HepG2 (cell line): Measurements from ENCODE around the gene NEK7. TPM values are rescaled to one million over a fixed set of nuclear protein-coding genes. Genes with fewer than 3 reads are reported as not detected.
"Not testable (repeated sequence)": the region's sequence is repeated elsewhere in the genome, so short reads cannot be mapped to it uniquely, and the experiment has no call there.

Experiments used
- ATAC-seq: fragments of 200-7000 bp; cut with Tn5 transposase; 3 replicates; pipeline ENCODE4 v1.9.1; 2020; ENCODE audit warnings: mild to moderate bottlenecking, moderate library complexity
- BruUV-seq: library from RNA; stranded (reverse); fragments of 400-500 nt; replicated peaks from 2 replicates; lab custom pipeline; 2021; lab: Mats Ljungman, UMichigan
- CTCF ChIA-PET: fragments of 300-600 bp; formaldehyde crosslinking; extraction: SDS; loops from one replicate; lab custom pipeline; 2021; ENCODE audit warnings: low total read pairs, inconsistent platforms, low intra/inter-chr PET ratio; lab: Yijun Ruan, JAX
- POLR2A ChIA-PET: fragments of 350-600 bp; sonication (Branson Sonifier 250); formaldehyde crosslinking; loops from one replicate; lab custom pipeline; 2020; ENCODE audit warnings: antibody characterized with exemption, inconsistent platforms; lab: Yijun Ruan, JAX
- DNase-seq: peaks from one replicate; pipeline ENCODE4 v3.0.0-alpha.2; 2015; ENCODE audit warnings: low spot score
- FAIRE-seq: peaks from 3 replicates; lab custom pipeline; 2011; peaks lifted over from hg19 to GRCh38; lab: Jason Lieb, UNC
- H2AFZ ChIP-seq: one replicate; pipeline ENCODE4 v1.6.1; 2011; ENCODE audit warnings: low read length, inconsistent platforms
- H3K27ac ChIP-seq: fragments of 300-600 bp; 3 replicates; pipeline ENCODE4 v1.8.0; 2011; ENCODE audit warnings: mixed run types, mild to moderate bottlenecking, mixed read lengths, low read length, inconsistent platforms; ENCODE audit not compliant: insufficient read depth; ENCODE audit errors: extremely low read length
- H3K27me3 ChIP-seq, 2 experiments: fragments of 200-600 bp in 1 of 2; 2 replicates in 1 of 2; 3 replicates in 1 of 2; pipeline versions ENCODE4 v1.6.0 to v1.8.0; 2011; ENCODE audit warnings: low read length in 2 of 2, mild to moderate bottlenecking in 2 of 2, moderate library complexity in 2 of 2, inconsistent platforms in 1 of 2; ENCODE audit not compliant: insufficient read depth in 2 of 2, control insufficient read depth in 1 of 2
- H3K36me3 ChIP-seq, 2 experiments: fragments of 200-600 bp in 1 of 2; replicated peaks in 1 of 2; 2 replicates in 1 of 2; 3 replicates in 1 of 2; pipeline versions ENCODE4 v1.5.1 to v1.8.0; 2011; ENCODE audit warnings: low read length in 2 of 2, inconsistent platforms in 1 of 2; ENCODE audit not compliant: insufficient read depth in 2 of 2, control insufficient read depth in 1 of 2
- H3K4me1 ChIP-seq: 2 replicates; pipeline ENCODE4 v1.5.1; 2012; ENCODE audit warnings: low read length, inconsistent platforms; ENCODE audit not compliant: insufficient read depth
- H3K4me2 ChIP-seq: 2 replicates; pipeline ENCODE4 v1.6.0; 2011; ENCODE audit warnings: low read depth, low read length, inconsistent platforms
- H3K4me3 ChIP-seq, 3 experiments: fragments of 200-600 bp in 1 of 3; sonication (generic), shearing (Covaris generic) in 1 of 3; replicated peaks in 1 of 3; 2 replicates each; pipeline ENCODE4 v1.5.1; 2011 to 2016; ENCODE audit warnings: low read length in 3 of 3, inconsistent platforms in 2 of 3, low read depth in 2 of 3, mild to moderate bottlenecking in 2 of 3, control low read depth in 1 of 3, mixed read lengths in 1 of 3; ENCODE audit not compliant: insufficient read depth in 1 of 3
- H3K79me2 ChIP-seq: one replicate; pipeline ENCODE4 v1.6.1; 2011; ENCODE audit warnings: low read length, inconsistent platforms; ENCODE audit not compliant: insufficient read depth
- H3K9ac ChIP-seq: 2 replicates; pipeline ENCODE4 v1.6.0; 2011; ENCODE audit warnings: mild to moderate bottlenecking, low read depth, low read length, inconsistent platforms; ENCODE audit not compliant: insufficient read depth
- H3K9me3 ChIP-seq: 2 replicates; pipeline ENCODE4 v1.5.1; 2012; ENCODE audit warnings: mild to moderate bottlenecking, low read length
- H4K20me1 ChIP-seq: 2 replicates; pipeline ENCODE4 v1.6.0; 2011; ENCODE audit warnings: inconsistent platforms, mild to moderate bottlenecking, low read length, moderate library complexity; ENCODE audit not compliant: insufficient read depth
- AGO2 ChIP-seq: fragments of 200-400 bp; formaldehyde crosslinking; optimal IDR thresholded peaks from 2 replicates; pipeline ENCODE3; 2017; ENCODE audit warnings: mild to moderate bottlenecking, low read depth, low read length, moderate library complexity
- ATF3 ChIP-seq: sonication (generic); formaldehyde crosslinking; IDR thresholded peaks from 2 replicates; pipeline ENCODE4 v1.4.0; 2020; ENCODE audit warnings: missing genetic modification reagents
- GMEB1 ChIP-seq: sonication (generic); formaldehyde crosslinking; IDR thresholded peaks from 2 replicates; pipeline ENCODE4 v1.5.1; 2020; ENCODE audit warnings: missing genetic modification reagents, mild to moderate bottlenecking, borderline replicate concordance
- GZF1 ChIP-seq: sonication (generic); formaldehyde crosslinking; IDR thresholded peaks from 2 replicates; pipeline ENCODE4 v1.5.1; 2020; ENCODE audit warnings: mild to moderate bottlenecking, missing genetic modification reagents
- HIVEP1 ChIP-seq: sonication (generic); formaldehyde crosslinking; IDR thresholded peaks from 2 replicates; pipeline ENCODE4 v1.4.0; 2020; ENCODE audit warnings: mild to moderate bottlenecking, missing genetic modification reagents
- ISL2 ChIP-seq: sonication (generic); formaldehyde crosslinking; IDR thresholded peaks from 2 replicates; pipeline ENCODE4 v1.5.0; 2020; ENCODE audit warnings: missing genetic modification reagents
- MEF2D ChIP-seq: sonication (generic); formaldehyde crosslinking; IDR thresholded peaks from 2 replicates; pipeline ENCODE4 v1.5.1; 2020; ENCODE audit warnings: mild to moderate bottlenecking, missing genetic modification reagents
- MLXIP ChIP-seq: sonication (generic); formaldehyde crosslinking; IDR thresholded peaks from 2 replicates; pipeline ENCODE4 v1.9.0; 2021; ENCODE audit warnings: missing genetic modification reagents, borderline replicate concordance
- RELA ChIP-seq: sonication (generic); formaldehyde crosslinking; IDR thresholded peaks from 2 replicates; pipeline ENCODE4 v1.4.0; 2020; ENCODE audit warnings: missing genetic modification reagents
- TFDP1 ChIP-seq: IDR thresholded peaks from 2 replicates; pipeline ENCODE4 v1.6.1; 2016; ENCODE audit warnings: missing compliant biosample characterization, missing genetic modification reagents, borderline replicate concordance
- ZBTB14 ChIP-seq: sonication (generic); formaldehyde crosslinking; IDR thresholded peaks from 2 replicates; pipeline ENCODE4 v1.4.0; 2020; ENCODE audit warnings: missing genetic modification reagents
- ZNF383 ChIP-seq: sonication (generic); formaldehyde crosslinking; IDR thresholded peaks from 2 replicates; pipeline ENCODE4 v1.4.0; 2020; ENCODE audit warnings: missing genetic modification reagents, mild to moderate bottlenecking, borderline replicate concordance
- ZNF773 ChIP-seq: sonication (generic); formaldehyde crosslinking; IDR thresholded peaks from 2 replicates; pipeline ENCODE4 v1.4.0; 2020; ENCODE audit warnings: missing genetic modification reagents, borderline replicate concordance
- WGBS: methylation state at CpG from one replicate; pipeline ENCODE4 v1.1.6; 2017; ENCODE audit warnings: low lambda C conversion rate; 5-methylcytosine and 5-hydroxymethylcytosine counted together
- in situ Hi-C: cut with HindIII; loops from 2 replicates; pipeline ENCODE4 v1.10.0; 2017; ENCODE audit warnings: low pct_unique_long_range_greater_than_20kb; ENCODE audit not compliant: extremely low pct_ligation_motif_present
- intact Hi-C: fragments of 100-400 bp; cut with micrococcal nuclease; formaldehyde crosslinking; loops from one replicate; pipeline ENCODE4 v1.10.0; 2022; ENCODE audit not compliant: unreplicated experiment
- polyA plus RNA-seq, 8 experiments: library from polyadenylated mRNA; depleted of rRNA in 3 of 8; stranded (reverse) in 7 of 8; unstranded in 1 of 8; fragments of >200 nt; fragmentation: Illumina TruSeq in 4 of 8; extraction: Trizol in 4 of 8; gene quantifications; 2 replicates each; pipeline versions ENCODE4 v1.2.1 to v1.2.3, GENCODE V29; 2011 to 2016; ENCODE audit warnings: low read depth in 4 of 8, missing spikeins in 1 of 8, mixed read lengths in 1 of 8; ENCODE audit not compliant: insufficient read depth in 1 of 8
- total RNA-seq, 5 experiments: library from RNA; depleted of rRNA; stranded (reverse); fragments of >200 nt; fragmentation: Illumina TruSeq; extraction: Trizol; gene quantifications; 2 replicates each; pipeline ENCODE4 v1.2.3, GENCODE V29; 2016; ENCODE audit warnings: low read depth in 1 of 5

Gene NEK7
- total and polyA plus RNA-seq, 2 of the 13 experiments (the other 11 are each of a cell fraction or from before 2014, with no cell fraction given) = 18.1 to 19.2 TPM

GRCh38 chr1:198128533-198128932 is 28.3 kb upstream of the NEK7 start:
- TF ChIP-seq MLXIP (CRISPR knock-in tag) = no peak
- TF ChIP-seq ZNF383 (CRISPR knock-in tag) = no peak
- no peak for TF ChIP-seq ZNF773 (CRISPR knock-in tag)
- no peak for TF ChIP-seq ATF3 (CRISPR knock-in tag)
- no peak for TF ChIP-seq ZBTB14 (CRISPR knock-in tag)
- TF ChIP-seq ISL2 (CRISPR knock-in tag) = no peak
- TF ChIP-seq HIVEP1 (CRISPR knock-in tag) = no peak
- no peak for TF ChIP-seq MEF2D (CRISPR knock-in tag)
- TF ChIP-seq GZF1 (CRISPR knock-in tag) = no peak
- no peak for TF ChIP-seq TFDP1
- no peak for TF ChIP-seq AGO2
- TF ChIP-seq GMEB1 = no peak
- TF ChIP-seq RELA = no peak
- H3K36me3 ChIP-seq = no peaks in the 10 kb centered on the region
- DNase-seq (no peak), FAIRE-seq (no peak), ATAC-seq (no peak)
- ChIA-PET CTCF (no interaction called here), POLR2A (no interaction called here)
- in situ Hi-C loops (no loop called here), intact Hi-C loops (no loop called here)
- no TSS peak for BruUV-seq
- H4K20me1 ChIP-seq = no peaks in the 10 kb centered on the region
- H3K4me3 ChIP-seq = no peak overlapping the region
- H3K27me3 ChIP-seq = no peaks in the 10 kb centered on the region
- no peak overlapping the region for H3K27ac ChIP-seq
- H3K9ac ChIP-seq = no peak overlapping the region
- no peak overlapping the region for H2AFZ ChIP-seq
- H3K9me3 ChIP-seq = no peaks in the 10 kb centered on the region
- no peaks in the 10 kb centered on the region for H3K4me1 ChIP-seq
- H3K4me2 ChIP-seq = no peak overlapping the region
- H3K79me2 ChIP-seq = no peaks in the 10 kb centered on the region

GRCh38 chr1:198130053-198130452 is 26.7 kb upstream of the NEK7 start:
- ATAC-seq, H2AFZ ChIP-seq, in situ Hi-C loops, H3K4me2 ChIP-seq, H3K9ac ChIP-seq, H3K4me3 ChIP-seq, FAIRE-seq, H3K27ac ChIP-seq, DNase-seq, H3K27me3 ChIP-seq, BruUV-seq, H3K36me3 ChIP-seq, intact Hi-C loops, H3K79me2 ChIP-seq, H3K4me1 ChIP-seq, CTCF ChIA-PET, H3K9me3 ChIP-seq, POLR2A ChIA-PET, H4K20me1 ChIP-seq: not testable (repeated sequence)
- 57% methylated on average over 11 of the region's 11 CpGs for WGBS
